NT2/D1 (cell line): ENCODE data around the gene PRKG1.

Source experiments
- SUZ12 ChIP-seq: IDR thresholded peaks from 2 replicates; pipeline ENCODE4 v1.6.1; 2011; ENCODE audit not compliant: insufficient read length, insufficient read depth; ENCODE audit errors: extremely low read depth
- ZNF274 ChIP-seq: IDR thresholded peaks from 2 replicates; pipeline ENCODE4 v1.6.1; 2011; ENCODE audit warnings: mild to moderate bottlenecking, low read depth, low read length

- no peak for TF ChIP-seq ZNF274
- TF ChIP-seq SUZ12 = no peak
These were observed 326.3 kb downstream of the PRKG1 start for GRCh38 chr10:51400392-51401096.
